Loucy (cell line): Measurements from ENCODE around the gene CHST5.

ENCODE experiments used
- CTCF ChIP-seq: fragments of 200-600 bp; sonication (generic); conservative IDR thresholded peaks from 2 replicates; pipeline ENCODE4 v1.5.1; 2014; ENCODE audit warnings: mild to moderate bottlenecking, antibody characterized with exemption, low read length
- EZH2phosphoT487 ChIP-seq: fragments of 200-600 bp; IDR thresholded peaks from 2 replicates; pipeline ENCODE4 v1.6.1; 2018; ENCODE audit warnings: antibody characterized with exemption, mild to moderate bottlenecking, moderate library complexity, borderline replicate concordance

- TF ChIP-seq EZH2phosphoT487 (no peak), CTCF (no peak)
Observed at GRCh38 chr16:75497558-75497957, 38.4 kb downstream of the CHST5 start.
